Panc1 (cell line): Measurements from ENCODE around the gene SCUBE3. TPM values are rescaled to one million over a fixed set of nuclear protein-coding genes. Genes with fewer than 3 reads are reported as not detected.
A peak's percentile ranks its signal among the peaks of the same experiment; 100 is the strongest.

Experiments used
- ATAC-seq: fragments of 200-7000 bp; cut with Tn5 transposase; 2 replicates; pipeline ENCODE4 v1.9.1; 2020; ENCODE audit warnings: mild to moderate bottlenecking, moderate library complexity
- BruUV-seq: library from RNA; stranded (reverse); fragments of 400-500 nt; replicated peaks from 2 replicates; lab custom pipeline; 2021; lab: Mats Ljungman, UMichigan
- CTCF ChIA-PET: fragments of 300-600 bp; sonication (Branson Sonifier 250); formaldehyde crosslinking; loops from one replicate; lab custom pipeline; 2022; ENCODE audit warnings: antibody characterized with exemption; lab: Charles Lee
- POLR2A ChIA-PET: fragments of 300-600 bp; sonication (Branson Sonifier 250); formaldehyde crosslinking; loops from one replicate; lab custom pipeline; 2022; ENCODE audit warnings: antibody characterized with exemption; lab: Charles Lee
- DNase-seq: peaks from one replicate; pipeline ENCODE4 v3.0.0-alpha.2; 2010; ENCODE audit warnings: low read depth, low spot score
- H3K27ac ChIP-seq: 2 replicates; pipeline ENCODE4 v1.5.1; 2011; ENCODE audit warnings: mild to moderate bottlenecking, low read length, inconsistent platforms
- H3K27me3 ChIP-seq: fragments of 200-500 bp; sonication (Bioruptor generic); 2 replicates; pipeline ENCODE4 v1.6.0; 2014; ENCODE audit warnings: low read length, inconsistent platforms; ENCODE audit not compliant: control insufficient read depth, insufficient read depth
- H3K36me3 ChIP-seq: fragments of 200-500 bp; sonication (Bioruptor generic); 2 replicates; pipeline ENCODE4 v1.5.1; 2014; ENCODE audit warnings: inconsistent platforms, mild to moderate bottlenecking, low read length, moderate library complexity; ENCODE audit not compliant: control insufficient read depth, insufficient read depth
- H3K4me1 ChIP-seq: 2 replicates; pipeline ENCODE4 v1.5.1; 2011; ENCODE audit warnings: inconsistent platforms, mild to moderate bottlenecking, low read length, moderate library complexity; ENCODE audit not compliant: control insufficient read depth, insufficient read depth
- H3K4me3 ChIP-seq, 2 experiments: 2 replicates each; pipeline ENCODE4 v1.5.1; 2011 to 2012; ENCODE audit warnings: low read depth in 2 of 2, low read length in 2 of 2, mild to moderate bottlenecking in 2 of 2, inconsistent platforms in 1 of 2, moderate library complexity in 1 of 2
- H3K9me3 ChIP-seq: fragments of 200-500 bp; sonication (Bioruptor generic); 2 replicates; pipeline ENCODE4 v1.5.1; 2014; ENCODE audit warnings: low read depth, mild to moderate bottlenecking, inconsistent platforms, low read length, moderate library complexity; ENCODE audit not compliant: control insufficient read depth, insufficient read depth
- POLR2AphosphoS5 ChIP-seq: IDR thresholded peaks from 2 replicates; pipeline ENCODE4 v1.6.1; 2012; ENCODE audit warnings: mild to moderate bottlenecking, low read depth, low read length, moderate library complexity
- SIN3A ChIP-seq: IDR thresholded peaks from 2 replicates; pipeline ENCODE4 v1.6.1; 2012; ENCODE audit warnings: low read depth, mild to moderate bottlenecking, low read length, moderate library complexity, borderline replicate concordance; ENCODE audit not compliant: insufficient read depth
- TCF7L2 ChIP-seq: IDR thresholded peaks from 2 replicates; pipeline ENCODE4 v1.6.1; 2011; ENCODE audit warnings: mild to moderate bottlenecking, low read depth, low read length, inconsistent platforms
- in situ Hi-C: cut with HindIII; loops from 2 replicates; pipeline ENCODE4 v1.10.0; 2016; ENCODE audit warnings: low sequenced_read_pairs, low pct_unique_long_range_greater_than_20kb
- intact Hi-C: fragments of 100-400 bp; cut with micrococcal nuclease; formaldehyde crosslinking; loops from one replicate; pipeline ENCODE4 v1.10.0; 2022; ENCODE audit not compliant: unreplicated experiment
- total RNA-seq: library from RNA; stranded (reverse); gene quantifications from one replicate; pipeline ENCODE4 v1.2.1, GENCODE V29; 2021; ENCODE audit not compliant: unreplicated experiment
- TF ChIP-seq, protein P1 (sequence below): fragments of 450-650 bp; IDR thresholded peaks from 2 replicates; pipeline ENCODE4 v1.5.1; 2017; ENCODE audit warnings: mild to moderate bottlenecking
- TF ChIP-seq, protein P2 (sequence below), 2 experiments: IDR thresholded peaks; 2 replicates each; pipeline ENCODE4 v1.6.1; 2011 to 2012; ENCODE audit warnings: low read depth in 2 of 2, control low read depth in 1 of 2, low read length in 1 of 2, mild to moderate bottlenecking in 1 of 2, moderate library complexity in 1 of 2; ENCODE audit not compliant: insufficient read depth in 1 of 2

The SCUBE3 gene
- total RNA-seq, 1 experiment from 2014 or later, result 1.6 TPM

DNA sequence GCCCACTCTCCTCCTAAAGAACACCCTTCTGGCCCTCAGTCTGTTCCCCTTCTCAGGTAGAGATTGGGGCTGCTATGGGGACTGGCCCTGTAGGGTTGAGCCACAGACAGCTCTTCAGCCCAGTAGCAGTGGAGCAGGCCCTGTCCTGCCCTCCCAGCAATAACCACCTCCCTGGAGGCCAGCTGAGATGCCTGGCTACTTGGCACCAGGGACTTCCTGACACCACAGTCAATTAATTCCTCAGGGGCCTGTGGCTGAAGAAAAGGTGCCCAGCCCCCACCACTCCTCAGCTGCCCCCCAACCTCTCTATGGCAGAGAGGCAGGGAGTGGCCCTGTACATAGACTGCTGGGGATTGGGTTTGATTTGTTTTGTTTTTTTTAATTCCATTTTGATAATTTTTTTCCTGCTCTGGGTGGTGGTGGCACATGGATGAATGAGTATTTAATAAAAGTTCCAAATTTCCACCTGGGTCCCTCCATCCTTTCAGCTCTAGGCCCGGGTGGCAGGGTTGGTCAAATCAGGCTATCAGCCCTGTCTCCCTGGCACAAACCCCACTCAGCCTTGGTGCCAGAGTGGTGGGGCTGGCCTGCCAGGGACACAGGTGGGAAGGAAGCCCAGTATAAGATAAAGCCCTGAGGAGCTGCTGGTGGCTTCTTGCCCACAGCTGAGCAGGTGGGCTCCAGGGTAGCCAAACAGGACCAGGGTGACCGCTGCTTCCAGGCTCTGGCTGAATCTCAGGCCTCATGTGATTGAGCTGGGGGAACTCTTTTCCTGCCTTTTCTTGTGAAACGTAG is 82.0 kb downstream of the SCUBE3 start:
- Histone ChIP-seq H3K27ac (no peak overlapping the region), H3K4me3 (no peak overlapping the region), H3K4me1 (no peaks in the 10 kb centered on the region), H3K36me3 (peaks cover 2% of the 10 kb centered on the region; the same call in 1 of the 2 replicates), H3K9me3 (no peaks in the 10 kb centered on the region), H3K27me3 (no peaks in the 10 kb centered on the region)
- CTCF ChIA-PET, result interaction anchor here (0.6 to 1.0 kb wide), 3 partner anchors 9 to 155 kb away, joined by 3 to 5 read pairs (median 3); partner anchors contain the start of gene PPARD
- POLR2A ChIA-PET, result no interaction called here
- TF ChIP-seq, protein P1, sequence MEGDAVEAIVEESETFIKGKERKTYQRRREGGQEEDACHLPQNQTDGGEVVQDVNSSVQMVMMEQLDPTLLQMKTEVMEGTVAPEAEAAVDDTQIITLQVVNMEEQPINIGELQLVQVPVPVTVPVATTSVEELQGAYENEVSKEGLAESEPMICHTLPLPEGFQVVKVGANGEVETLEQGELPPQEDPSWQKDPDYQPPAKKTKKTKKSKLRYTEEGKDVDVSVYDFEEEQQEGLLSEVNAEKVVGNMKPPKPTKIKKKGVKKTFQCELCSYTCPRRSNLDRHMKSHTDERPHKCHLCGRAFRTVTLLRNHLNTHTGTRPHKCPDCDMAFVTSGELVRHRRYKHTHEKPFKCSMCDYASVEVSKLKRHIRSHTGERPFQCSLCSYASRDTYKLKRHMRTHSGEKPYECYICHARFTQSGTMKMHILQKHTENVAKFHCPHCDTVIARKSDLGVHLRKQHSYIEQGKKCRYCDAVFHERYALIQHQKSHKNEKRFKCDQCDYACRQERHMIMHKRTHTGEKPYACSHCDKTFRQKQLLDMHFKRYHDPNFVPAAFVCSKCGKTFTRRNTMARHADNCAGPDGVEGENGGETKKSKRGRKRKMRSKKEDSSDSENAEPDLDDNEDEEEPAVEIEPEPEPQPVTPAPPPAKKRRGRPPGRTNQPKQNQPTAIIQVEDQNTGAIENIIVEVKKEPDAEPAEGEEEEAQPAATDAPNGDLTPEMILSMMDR, result no peak
- TF ChIP-seq SIN3A (no peak), TCF7L2 (no peak), POLR2AphosphoS5 (no peak)
- TF ChIP-seq, protein P2, sequence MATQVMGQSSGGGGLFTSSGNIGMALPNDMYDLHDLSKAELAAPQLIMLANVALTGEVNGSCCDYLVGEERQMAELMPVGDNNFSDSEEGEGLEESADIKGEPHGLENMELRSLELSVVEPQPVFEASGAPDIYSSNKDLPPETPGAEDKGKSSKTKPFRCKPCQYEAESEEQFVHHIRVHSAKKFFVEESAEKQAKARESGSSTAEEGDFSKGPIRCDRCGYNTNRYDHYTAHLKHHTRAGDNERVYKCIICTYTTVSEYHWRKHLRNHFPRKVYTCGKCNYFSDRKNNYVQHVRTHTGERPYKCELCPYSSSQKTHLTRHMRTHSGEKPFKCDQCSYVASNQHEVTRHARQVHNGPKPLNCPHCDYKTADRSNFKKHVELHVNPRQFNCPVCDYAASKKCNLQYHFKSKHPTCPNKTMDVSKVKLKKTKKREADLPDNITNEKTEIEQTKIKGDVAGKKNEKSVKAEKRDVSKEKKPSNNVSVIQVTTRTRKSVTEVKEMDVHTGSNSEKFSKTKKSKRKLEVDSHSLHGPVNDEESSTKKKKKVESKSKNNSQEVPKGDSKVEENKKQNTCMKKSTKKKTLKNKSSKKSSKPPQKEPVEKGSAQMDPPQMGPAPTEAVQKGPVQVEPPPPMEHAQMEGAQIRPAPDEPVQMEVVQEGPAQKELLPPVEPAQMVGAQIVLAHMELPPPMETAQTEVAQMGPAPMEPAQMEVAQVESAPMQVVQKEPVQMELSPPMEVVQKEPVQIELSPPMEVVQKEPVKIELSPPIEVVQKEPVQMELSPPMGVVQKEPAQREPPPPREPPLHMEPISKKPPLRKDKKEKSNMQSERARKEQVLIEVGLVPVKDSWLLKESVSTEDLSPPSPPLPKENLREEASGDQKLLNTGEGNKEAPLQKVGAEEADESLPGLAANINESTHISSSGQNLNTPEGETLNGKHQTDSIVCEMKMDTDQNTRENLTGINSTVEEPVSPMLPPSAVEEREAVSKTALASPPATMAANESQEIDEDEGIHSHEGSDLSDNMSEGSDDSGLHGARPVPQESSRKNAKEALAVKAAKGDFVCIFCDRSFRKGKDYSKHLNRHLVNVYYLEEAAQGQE (IDR thresholded peaks at IDR 0.05; ENCODE audit: insufficient read depth in 1 of 2, low read depth in 2 of 2, low read length in 1 of 2), result no peak
- BruUV-seq, result TSS peak; percentile 49
- in situ Hi-C loops, result no loop called here
- intact Hi-C loops, result no loop called here
- no peak for DNase-seq
- ATAC-seq, result no peak

DNA sequence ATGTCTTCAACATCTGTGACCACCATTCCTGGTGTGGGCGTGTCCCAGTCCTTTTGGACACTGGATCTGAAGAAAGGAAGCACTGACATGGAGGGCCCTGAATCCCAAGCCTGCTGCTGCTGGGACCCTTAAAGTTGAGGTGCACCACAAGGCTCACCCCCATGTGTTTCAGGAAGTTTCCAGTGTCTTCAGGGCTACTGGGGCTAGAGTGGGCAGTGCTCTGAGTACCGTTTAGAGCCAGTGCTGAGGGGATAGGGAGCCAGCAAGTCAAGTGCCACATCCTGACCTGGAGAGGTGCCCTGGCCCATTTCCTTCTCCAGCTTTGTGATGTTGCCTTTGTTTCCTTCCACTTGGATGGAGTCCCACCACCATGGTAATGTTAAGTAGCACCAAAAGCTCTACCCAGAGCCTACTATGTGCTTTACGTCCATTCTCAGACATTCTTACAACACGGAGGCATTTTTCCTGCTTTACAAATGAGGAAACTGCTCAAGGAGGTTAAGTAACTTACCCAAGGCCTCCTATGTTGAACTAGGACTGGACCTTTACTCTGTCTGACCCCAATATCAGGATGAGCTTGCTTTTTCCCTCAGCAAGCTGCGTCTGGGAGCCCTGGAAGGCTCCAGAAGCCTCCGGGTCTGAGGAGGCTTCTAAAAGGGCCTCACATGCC is 83.3 kb downstream of the SCUBE3 start:
- intact Hi-C loops (no loop called here), in situ Hi-C loops (no loop called here)

More for the DNA sequence above, 83.3 kb downstream of the SCUBE3 start:
- ATAC-seq (no peak), DNase-seq (no peak)
- CTCF ChIA-PET, result interaction anchor here (0.9 kb wide), 1 partner anchor 31 kb away, joined by 4 read pairs; no protein-coding TSS in a partner anchor
- Histone ChIP-seq H3K4me1 (no peaks in the 10 kb centered on the region), H3K27me3 (no peaks in the 10 kb centered on the region), H3K4me3 (no peak overlapping the region), H3K27ac (no peak overlapping the region), H3K9me3 (no peaks in the 10 kb centered on the region), H3K36me3 (peaks cover 2% of the 10 kb centered on the region; the same call in 1 of the 2 replicates)
- TF ChIP-seq TCF7L2 (no peak), POLR2AphosphoS5 (no peak), SIN3A (no peak)
- TF ChIP-seq, protein P1, result no peak
- TF ChIP-seq, protein P2 (IDR thresholded peaks at IDR 0.05; ENCODE audit: insufficient read depth in 1 of 2, low read depth in 2 of 2, low read length in 1 of 2), result no peak
- BruUV-seq, result no TSS peak
- POLR2A ChIA-PET, result interaction anchor here (0.6 kb wide), 1 partner anchor 476 kb away, joined by 3 read pairs; no protein-coding TSS in a partner anchor
